Stimulated activated CD4-positive, alpha-beta T cell treated with anti-CD3 and anti-CD28 coated beads, TNF-alpha, amount 100 ng/mL, for 4 hours (primary cell): Measurements from ENCODE around the gene IGDCC3.

Source experiments
- DNase-seq, 3 experiments: peaks; one replicate each; pipeline ENCODE4 v3.0.0-alpha.2; 2020; ENCODE audit warnings: low read depth in 3 of 3

Gene IGDCC3

GRCh38 chr15:65328506-65329287 is 49.1 kb downstream of the IGDCC3 start:
- DNase-seq = no peak

GRCh38 chr15:65327651-65328393 is 50.0 kb downstream of the IGDCC3 start:
- DNase-seq = no peak

- no peak for DNase-seq
Observed at GRCh38 chr15:65326818-65327217, 51.0 kb downstream of the IGDCC3 start.

GRCh38 chr15:65326117-65326526 is 51.7 kb downstream of the IGDCC3 start:
- DNase-seq = no peak

- DNase-seq = no peak
Observed at GRCh38 chr15:65323071-65323511, 54.7 kb downstream of the IGDCC3 start.

- DNase-seq = peak; percentile 37 to 64 (median 59)
Observed at GRCh38 chr15:65318870-65319356, 58.9 kb downstream of the IGDCC3 start.

GRCh38 chr15:65312400-65312916 is 65.3 kb downstream of the IGDCC3 start:
- DNase-seq = no peak

GRCh38 chr15:65311760-65312159 is 66.0 kb downstream of the IGDCC3 start:
- no peak for DNase-seq

- DNase-seq = no peak
Observed at GRCh38 chr15:65310431-65311137, 67.2 kb downstream of the IGDCC3 start.

GRCh38 chr15:65309882-65310418 is 67.9 kb downstream of the IGDCC3 start:
- no peak for DNase-seq

GRCh38 chr15:65307978-65308377 is 69.8 kb downstream of the IGDCC3 start:
- no peak for DNase-seq

- DNase-seq = no peak
Observed at GRCh38 chr15:65306551-65306950, 71.3 kb downstream of the IGDCC3 start.

GRCh38 chr15:65305776-65306175 is 72.0 kb downstream of the IGDCC3 start:
- DNase-seq = no peak

- DNase-seq = no peak
Observed at GRCh38 chr15:65305150-65305758, 72.5 kb downstream of the IGDCC3 start.

GRCh38 chr15:65304381-65305149 is 73.2 kb downstream of the IGDCC3 start, which contains the start of gene RNU5B-1:
Gene RNU5B-1, plus strand, starts transcription at chr15:65304677.
- peak; percentile 54 to 64 (median 54) for DNase-seq

- DNase-seq = no peak
Observed at GRCh38 chr15:65303687-65304380, 74.0 kb downstream of the IGDCC3 start.

GRCh38 chr15:65302061-65302460 is 75.7 kb downstream of the IGDCC3 start:
- no peak for DNase-seq

GRCh38 chr15:65300924-65301441 is 76.8 kb downstream of the IGDCC3 start:
- no peak for DNase-seq

- DNase-seq = no peak
Observed at GRCh38 chr15:65298731-65299130, 79.1 kb downstream of the IGDCC3 start.
